AG09309 (cell line): ENCODE results near the gene NINJ1.
"Not testable (repeated sequence)": the region's sequence is repeated elsewhere in the genome, so short reads cannot be mapped to it uniquely, and the experiment has no call there.

ENCODE experiments used
- DNase-seq: peaks from one replicate; pipeline ENCODE4 v3.0.0-alpha.2; 2010; ENCODE audit warnings: low read depth
- H3K4me3 ChIP-seq: 2 replicates; pipeline ENCODE4 v1.5.1; 2011; ENCODE audit warnings: mild to moderate bottlenecking, low read depth, low read length, moderate library complexity; ENCODE audit not compliant: control insufficient read depth
- TF ChIP-seq, protein P1 (sequence below): IDR thresholded peaks from 2 replicates; pipeline ENCODE4 v1.5.1; 2011; ENCODE audit warnings: mild to moderate bottlenecking, low read depth, low read length, inconsistent platforms; ENCODE audit not compliant: insufficient read depth, control insufficient read depth; ENCODE audit errors: missing control alignments

NINJ1 gene

GRCh38 chr9:93110311-93110855, 23.7 kb downstream of the NINJ1 start:
- no peak overlapping the region for H3K4me3 ChIP-seq
- TF ChIP-seq, protein P1, sequence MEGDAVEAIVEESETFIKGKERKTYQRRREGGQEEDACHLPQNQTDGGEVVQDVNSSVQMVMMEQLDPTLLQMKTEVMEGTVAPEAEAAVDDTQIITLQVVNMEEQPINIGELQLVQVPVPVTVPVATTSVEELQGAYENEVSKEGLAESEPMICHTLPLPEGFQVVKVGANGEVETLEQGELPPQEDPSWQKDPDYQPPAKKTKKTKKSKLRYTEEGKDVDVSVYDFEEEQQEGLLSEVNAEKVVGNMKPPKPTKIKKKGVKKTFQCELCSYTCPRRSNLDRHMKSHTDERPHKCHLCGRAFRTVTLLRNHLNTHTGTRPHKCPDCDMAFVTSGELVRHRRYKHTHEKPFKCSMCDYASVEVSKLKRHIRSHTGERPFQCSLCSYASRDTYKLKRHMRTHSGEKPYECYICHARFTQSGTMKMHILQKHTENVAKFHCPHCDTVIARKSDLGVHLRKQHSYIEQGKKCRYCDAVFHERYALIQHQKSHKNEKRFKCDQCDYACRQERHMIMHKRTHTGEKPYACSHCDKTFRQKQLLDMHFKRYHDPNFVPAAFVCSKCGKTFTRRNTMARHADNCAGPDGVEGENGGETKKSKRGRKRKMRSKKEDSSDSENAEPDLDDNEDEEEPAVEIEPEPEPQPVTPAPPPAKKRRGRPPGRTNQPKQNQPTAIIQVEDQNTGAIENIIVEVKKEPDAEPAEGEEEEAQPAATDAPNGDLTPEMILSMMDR: no peak
- no peak for DNase-seq

- TF ChIP-seq, protein P1: no peak
- no peak overlapping the region for H3K4me3 ChIP-seq
- DNase-seq: no peak
Observed at GRCh38 chr9:93108291-93109041, 25.6 kb downstream of the NINJ1 start.

DNA sequence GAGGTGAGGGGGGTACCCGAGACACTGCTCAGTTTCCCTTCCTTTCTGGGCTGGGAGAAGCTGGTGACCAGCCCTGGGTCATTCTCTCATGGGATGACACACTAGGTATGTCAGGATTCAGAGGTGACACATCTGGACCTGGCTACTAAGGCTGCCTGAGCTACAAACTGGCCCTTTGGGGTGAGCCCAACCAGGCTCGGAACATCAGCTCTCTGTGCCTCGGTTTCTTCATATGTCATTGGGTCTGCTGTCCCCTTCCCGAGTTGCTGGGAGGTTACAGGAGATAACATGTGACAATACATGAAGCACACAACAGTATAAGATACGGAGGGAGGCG, 26.3 kb downstream of the NINJ1 start:
- DNase-seq: no peak
- TF ChIP-seq, protein P1: no peak

GRCh38 chr9:93107151-93107824, 26.8 kb downstream of the NINJ1 start:
- DNase-seq: no peak
- H3K4me3 ChIP-seq: no peak overlapping the region
- TF ChIP-seq, protein P1: no peak

More for the DNA sequence above, 26.3 kb downstream of the NINJ1 start:
- no peak overlapping the region for H3K4me3 ChIP-seq

GRCh38 chr9:93105620-93106019, 28.4 kb downstream of the NINJ1 start:
- DNase-seq: no peak
- TF ChIP-seq, protein P1: no peak
- no peak overlapping the region for H3K4me3 ChIP-seq

DNA sequence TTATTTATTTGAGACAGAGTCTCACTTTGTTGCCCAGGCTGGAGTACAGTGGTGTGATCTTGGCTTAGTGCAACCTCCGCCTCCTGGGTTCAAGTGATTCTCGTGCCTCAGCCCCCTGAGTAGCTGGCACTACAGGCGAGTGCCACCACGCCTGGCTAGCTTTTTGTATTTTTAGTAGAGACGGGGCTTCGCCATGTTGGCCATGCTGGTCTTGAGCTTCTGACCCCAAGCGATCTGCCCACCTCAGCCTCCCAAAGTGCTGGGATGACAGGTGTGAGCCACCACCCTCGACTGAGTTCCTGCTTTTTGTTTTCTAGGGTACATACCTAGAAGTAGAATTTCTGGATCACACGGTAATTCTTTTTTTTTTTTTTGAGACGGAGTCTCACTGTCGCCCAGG, 33.0 kb downstream of the NINJ1 start:
- DNase-seq, H3K4me3 ChIP-seq: not testable (repeated sequence)

GRCh38 chr9:93100276-93100636, 33.8 kb downstream of the NINJ1 start:
- H3K4me3 ChIP-seq: no peak overlapping the region
- TF ChIP-seq, protein P1: no peak
- DNase-seq: no peak
